Measurements from ENCODE around the gene RAB4B. TPM values are rescaled to one million over a fixed set of nuclear protein-coding genes. Genes with fewer than 3 reads are reported as not detected.
"Not testable (repeated sequence)": the region's sequence is repeated elsewhere in the genome, so short reads cannot be mapped to it uniquely, and the experiment has no call there.

RAB4B gene
- total RNA-seq, 1 donor from 2014 or later = 6.7 TPM

GRCh38 chr19:40822704-40823553, 44.9 kb downstream of the RAB4B start:
- not testable (repeated sequence) for DNase-seq (ENCODE audit: low read depth, low spot score)

GRCh38 chr19:40824916-40825315, 46.9 kb downstream of the RAB4B start:
- DNase-seq (ENCODE audit: low read depth, low spot score) = not testable (repeated sequence)

GRCh38 chr19:40825460-40826095, 47.5 kb downstream of the RAB4B start:
- DNase-seq (ENCODE audit: low read depth, low spot score) = not testable (repeated sequence)

GRCh38 chr19:40826312-40826698, 48.3 kb downstream of the RAB4B start:
- not testable (repeated sequence) for DNase-seq (ENCODE audit: low read depth, low spot score)

GRCh38 chr19:40826699-40827385, 48.8 kb downstream of the RAB4B start:
- DNase-seq (ENCODE audit: low read depth, low spot score) = not testable (repeated sequence)

- no peak for DNase-seq (ENCODE audit: low read depth, low spot score)
These were observed 49.6 kb downstream of the RAB4B start for GRCh38 chr19:40827386-40828247.

- DNase-seq (ENCODE audit: low read depth, low spot score) = no peak
These were observed 51.2 kb downstream of the RAB4B start for GRCh38 chr19:40829205-40829604.

- not testable (repeated sequence) for DNase-seq (ENCODE audit: low read depth, low spot score)
These were observed 52.7 kb downstream of the RAB4B start for GRCh38 chr19:40830741-40831140.

- DNase-seq (ENCODE audit: low read depth, low spot score) = no peak
These were observed 53.7 kb downstream of the RAB4B start for GRCh38 chr19:40831502-40832430.

- DNase-seq (ENCODE audit: low read depth, low spot score) = not testable (repeated sequence)
These were observed 54.4 kb downstream of the RAB4B start for GRCh38 chr19:40832431-40832790.

- DNase-seq (ENCODE audit: low read depth, low spot score) = not testable (repeated sequence)
These were observed 55.9 kb downstream of the RAB4B start for GRCh38 chr19:40833728-40834533.

- DNase-seq (ENCODE audit: low read depth, low spot score) = no peak
These were observed 58.8 kb downstream of the RAB4B start for GRCh38 chr19:40836754-40837429.

- DNase-seq (ENCODE audit: low read depth, low spot score) = not testable (repeated sequence)
These were observed 60.4 kb downstream of the RAB4B start for GRCh38 chr19:40838477-40838876.

GRCh38 chr19:40842012-40842411, 64.0 kb downstream of the RAB4B start:
- not testable (repeated sequence) for DNase-seq (ENCODE audit: low read depth, low spot score)

GRCh38 chr19:40842997-40843652, 65.1 kb downstream of the RAB4B start:
- not testable (repeated sequence) for DNase-seq (ENCODE audit: low read depth, low spot score)

- not testable (repeated sequence) for DNase-seq (ENCODE audit: low read depth, low spot score)
These were observed 65.6 kb downstream of the RAB4B start for GRCh38 chr19:40843653-40844052.
